SU-DHL-6 (cell line): ENCODE results near the gene KCTD4.

Experiments used
- CTCF ChIP-seq: fragments of 200-600 bp; sonication (generic); IDR thresholded peaks from one replicate; pipeline ENCODE4 v1.5.1; 2017; ENCODE audit warnings: antibody characterized with exemption, mild to moderate bottlenecking, low read length, moderate library complexity; ENCODE audit not compliant: insufficient read depth, poor library complexity, severe bottlenecking
- EZH2phosphoT487 ChIP-seq: fragments of 200-600 bp; sonication (generic), shearing (Covaris generic); conservative IDR thresholded peaks from 2 replicates; pipeline ENCODE4 v1.6.1; 2018; ENCODE audit warnings: mild to moderate bottlenecking, antibody characterized with exemption, low read length, moderate library complexity, mixed read lengths

DNA sequence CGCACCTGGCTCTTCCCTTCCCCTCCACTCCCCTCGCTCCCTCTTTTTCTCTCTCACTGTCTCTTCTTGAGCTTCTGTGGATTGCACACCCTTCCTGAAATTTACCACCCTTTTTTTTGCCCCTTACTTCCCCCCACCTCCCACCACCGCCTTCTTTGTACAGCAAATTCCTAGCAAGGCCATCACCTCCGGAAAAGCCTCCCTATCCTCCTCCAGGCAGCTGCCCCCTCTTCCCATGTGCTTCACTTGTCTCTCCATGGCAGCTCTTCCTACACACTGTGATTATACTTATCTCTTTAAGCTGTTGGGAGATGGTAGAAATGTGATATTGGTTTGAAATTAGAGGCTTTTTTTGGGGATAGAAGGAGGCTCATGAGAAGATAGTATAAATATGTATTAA lies 28.3 kb upstream of the KCTD4 start:
- TF ChIP-seq CTCF: no peak
- no peak for TF ChIP-seq EZH2phosphoT487
